CD8-positive, alpha-beta memory T cell (primary cell): ENCODE measurements around the gene NEK1. TPM values are rescaled to one million over a fixed set of nuclear protein-coding genes. Genes with fewer than 3 reads are reported as not detected.
"Not testable (repeated sequence)": the region's sequence is repeated elsewhere in the genome, so short reads cannot be mapped to it uniquely, and the experiment has no call there.

Experiments used
- CTCF ChIA-PET: fragments of 350-600 bp; sonication (Branson Sonifier 250); formaldehyde crosslinking; loops from one replicate; lab custom pipeline; 2021; ENCODE audit warnings: antibody characterized with exemption; lab: Charles Lee
- POLR2A ChIA-PET: fragments of 350-600 bp; sonication (Branson Sonifier 250); formaldehyde crosslinking; loops from one replicate; lab custom pipeline; 2021; ENCODE audit warnings: antibody characterized with exemption; lab: Charles Lee
- DNase-seq, 5 donors: peaks; one replicate each; pipeline versions ENCODE4 v3.0.0 to v3.0.0-alpha.2; 2020 to 2022; ENCODE audit warnings: mixed read lengths in 1 of 5
- H3K27ac ChIP-seq: one replicate; pipeline ENCODE4 v1.7.0; 2013; ENCODE audit warnings: low read depth, mild to moderate bottlenecking, low read length, moderate library complexity
- H3K27me3 ChIP-seq: 2 replicates; pipeline ENCODE4 v1.7.0; 2013; ENCODE audit warnings: low read length, mild to moderate bottlenecking; ENCODE audit not compliant: insufficient read depth, poor library complexity, severe bottlenecking
- H3K36me3 ChIP-seq: 2 replicates; pipeline ENCODE4 v1.7.0; 2013; ENCODE audit warnings: mild to moderate bottlenecking, low read length, moderate library complexity; ENCODE audit not compliant: insufficient read depth
- H3K4me1 ChIP-seq: 2 replicates; pipeline ENCODE4 v1.7.0; 2013; ENCODE audit warnings: mild to moderate bottlenecking, low read length, moderate library complexity; ENCODE audit not compliant: insufficient read depth
- H3K4me3 ChIP-seq: 2 replicates; pipeline ENCODE4 v1.7.0; 2013; ENCODE audit warnings: mild to moderate bottlenecking, low read length
- H3K9me3 ChIP-seq: 2 replicates; pipeline ENCODE4 v1.7.0; 2013; ENCODE audit warnings: mild to moderate bottlenecking, low read length
- H3K27ac Mint-ChIP-seq, 8 donors: one replicate each; pipeline ENCODE4 v1.8.0; 2020 to 2021; ENCODE audit warnings: mixed read lengths in 8 of 8, mild to moderate bottlenecking in 6 of 8, inconsistent platforms in 3 of 8, moderate library complexity in 3 of 8
- H3K27me3 Mint-ChIP-seq, 2 donors: one replicate each; pipeline ENCODE4 v1.8.0; 2020 to 2021; ENCODE audit warnings: mixed read lengths in 2 of 2, mild to moderate bottlenecking in 1 of 2, moderate library complexity in 1 of 2
- H3K36me3 Mint-ChIP-seq, 3 donors: one replicate each; pipeline ENCODE4 v1.8.0; 2020 to 2021; ENCODE audit warnings: mixed read lengths in 3 of 3, inconsistent platforms in 1 of 3, mild to moderate bottlenecking in 1 of 3
- H3K4me1 Mint-ChIP-seq, 3 donors: one replicate each; pipeline ENCODE4 v1.8.0; 2020 to 2021; ENCODE audit warnings: mixed read lengths in 3 of 3, inconsistent platforms in 1 of 3, mild to moderate bottlenecking in 1 of 3
- H3K4me3 Mint-ChIP-seq, 7 donors: one replicate each; pipeline ENCODE4 v1.8.0; 2020 to 2021; ENCODE audit warnings: mixed read lengths in 7 of 7, mild to moderate bottlenecking in 6 of 7, moderate library complexity in 4 of 7, inconsistent platforms in 2 of 7
- H3K9me3 Mint-ChIP-seq, 5 donors: one replicate each; pipeline ENCODE4 v1.8.0; 2020 to 2022; ENCODE audit warnings: mixed read lengths in 5 of 5, mild to moderate bottlenecking in 3 of 5, moderate library complexity in 2 of 5, inconsistent platforms in 1 of 5
- polyA plus RNA-seq: library from polyadenylated mRNA; unstranded; fragments of 300-500 nt; fragmentation: Illumina TruSeq; gene quantifications from one replicate; pipeline ENCODE4 v1.2.3, GENCODE V29; 2021
- total RNA-seq, 2 experiments: library from RNA; stranded (reverse); gene quantifications; one replicate each; pipeline ENCODE4 v1.2.3, GENCODE V29; 2021

Gene NEK1
- total and polyA plus RNA-seq, 3 experiments from 2014 or later, result 10.5 to 11.7 (median 11.6) TPM

- H3K9me3 ChIP-seq, H3K9me3 Mint-ChIP-seq, POLR2A ChIA-PET, H3K36me3 ChIP-seq, DNase-seq, H3K4me1 ChIP-seq, H3K4me3 ChIP-seq, H3K27ac ChIP-seq, H3K27me3 Mint-ChIP-seq, H3K27me3 ChIP-seq, H3K27ac Mint-ChIP-seq, H3K4me3 Mint-ChIP-seq: not testable (repeated sequence)
- peaks cover 4 to 14% (median 12%) of the 10 kb centered on the region in 3 donors for H3K4me1 Mint-ChIP-seq
- CTCF ChIA-PET, result interaction anchor here (1.7 kb wide), 1 partner anchor 646 kb away, joined by 4 read pairs; no protein-coding TSS in a partner anchor
- peaks cover 7 to 28% (median 19%) of the 10 kb centered on the region in 3 donors for H3K36me3 Mint-ChIP-seq
Observed at GRCh38 chr4:169569188-169569587, 43.2 kb downstream of the NEK1 start.

DNA sequence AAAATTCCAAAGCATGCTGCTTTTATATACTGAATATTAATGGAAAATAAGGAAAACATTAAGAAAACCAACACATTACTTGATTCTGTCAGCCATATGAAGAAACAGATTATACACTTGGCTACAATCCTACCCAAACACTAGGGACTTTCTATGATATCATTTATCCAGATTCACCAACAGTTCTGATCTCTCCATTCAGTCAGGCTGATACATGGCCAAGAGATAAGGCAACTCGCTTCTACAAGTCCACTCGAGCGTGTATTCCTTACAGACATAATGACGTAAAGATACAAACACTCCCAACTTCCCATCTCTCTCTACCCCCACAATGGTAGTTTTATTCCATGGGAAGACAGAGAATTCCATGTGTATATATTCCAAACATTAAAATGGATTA is 44.5 kb downstream of the NEK1 start:
- Histone ChIP-seq H3K27ac (no peak overlapping the region), H3K9me3 (no peaks in the 10 kb centered on the region), H3K4me3 (no peak overlapping the region), H3K4me1 (no peaks in the 10 kb centered on the region), H3K36me3 (no peaks in the 10 kb centered on the region), H3K27me3 (no peaks in the 10 kb centered on the region)
- Mint-ChIP-seq H3K27ac (no peak overlapping the region), H3K4me3 (no peak overlapping the region), H3K36me3 (peaks cover 0 to 18% (median 12%) of the 10 kb centered on the region in 3 donors), H3K4me1 (peaks cover 3 to 5% (median 4%) of the 10 kb centered on the region in 3 donors), H3K27me3 (no peaks in the 10 kb centered on the region), H3K9me3 (no peaks in the 10 kb centered on the region)
- POLR2A ChIA-PET, result no interaction called here
- CTCF ChIA-PET, result interaction anchor here (1.7 kb wide), 1 partner anchor 645 kb away, joined by 4 read pairs; no protein-coding TSS in a partner anchor
- no peak for DNase-seq

GRCh38 chr4:169566021-169566818 is 46.2 kb downstream of the NEK1 start:
- Histone ChIP-seq H3K4me3 (no peak overlapping the region), H3K9me3 (no peaks in the 10 kb centered on the region), H3K36me3 (no peaks in the 10 kb centered on the region), H3K4me1 (no peaks in the 10 kb centered on the region), H3K27ac (no peak overlapping the region), H3K27me3 (no peaks in the 10 kb centered on the region)
- Mint-ChIP-seq H3K36me3 (peaks cover 0 to 9% (median 3%) of the 10 kb centered on the region in 3 donors), H3K27ac (peak overlapping the region in 2 of 8 donors; percentile 23 to 57), H3K4me3 (no peak overlapping the region), H3K9me3 (no peaks in the 10 kb centered on the region), H3K27me3 (no peaks in the 10 kb centered on the region), H3K4me1 (peaks cover 3 to 5% (median 4%) of the 10 kb centered on the region in 3 donors)
- CTCF ChIA-PET, result interaction anchor here (0.8 to 1.8 kb wide), 7 partner anchors 11 to 643 kb away, joined by 3 to 7 read pairs (median 3); no protein-coding TSS in a partner anchor
- POLR2A ChIA-PET, result interaction anchor here (0.8 kb wide), 1 partner anchor 556 kb away, joined by 3 read pairs; the partner anchor contains the start of gene CBR4
- peak in 2 of 5 donors; percentile 21 to 31 for DNase-seq

- CTCF ChIA-PET, result interaction anchor here (0.8 to 1.8 kb wide), 5 partner anchors 12 to 643 kb away, joined by 3 to 7 read pairs (median 3); no protein-coding TSS in a partner anchor
- no peak overlapping the region for H3K4me3 ChIP-seq
Observed at GRCh38 chr4:169565606-169566005, 46.8 kb downstream of the NEK1 start.

GRCh38 chr4:169557061-169557636 is 55.2 kb downstream of the NEK1 start:
- Histone ChIP-seq H3K27ac (no peak overlapping the region), H3K4me1 (no peaks in the 10 kb centered on the region), H3K4me3 (no peak overlapping the region), H3K9me3 (no peaks in the 10 kb centered on the region), H3K27me3 (no peaks in the 10 kb centered on the region), H3K36me3 (no peaks in the 10 kb centered on the region)
- no peak for DNase-seq
- POLR2A ChIA-PET, result no interaction called here
- H3K4me1 Mint-ChIP-seq, result no peaks in the 10 kb centered on the region
- H3K27ac Mint-ChIP-seq, result peak overlapping the region in 2 of 8 donors; percentile 13 to 26
- no peaks in the 10 kb centered on the region for H3K27me3 Mint-ChIP-seq
- peaks cover 38 to 67% (median 48%) of the 10 kb centered on the region in 3 donors for H3K36me3 Mint-ChIP-seq
- H3K4me3 Mint-ChIP-seq, result no peak overlapping the region
- peaks cover 0 to 7% (median 4%) of the 10 kb centered on the region in 5 donors for H3K9me3 Mint-ChIP-seq
- CTCF ChIA-PET, result no interaction called here

More at GRCh38 chr4:169565606-169566005, 46.8 kb downstream of the NEK1 start:
- Histone ChIP-seq H3K27me3 (no peaks in the 10 kb centered on the region), H3K9me3 (no peaks in the 10 kb centered on the region), H3K27ac (no peak overlapping the region), H3K4me1 (no peaks in the 10 kb centered on the region), H3K36me3 (no peaks in the 10 kb centered on the region)
- Mint-ChIP-seq H3K27ac (no peak overlapping the region), H3K36me3 (peaks cover 0 to 12% (median 6%) of the 10 kb centered on the region in 3 donors), H3K27me3 (no peaks in the 10 kb centered on the region), H3K4me1 (peaks cover 3 to 5% (median 4%) of the 10 kb centered on the region in 3 donors), H3K4me3 (no peak overlapping the region), H3K9me3 (no peaks in the 10 kb centered on the region)
- DNase-seq, result no peak
- POLR2A ChIA-PET, result no interaction called here

DNA sequence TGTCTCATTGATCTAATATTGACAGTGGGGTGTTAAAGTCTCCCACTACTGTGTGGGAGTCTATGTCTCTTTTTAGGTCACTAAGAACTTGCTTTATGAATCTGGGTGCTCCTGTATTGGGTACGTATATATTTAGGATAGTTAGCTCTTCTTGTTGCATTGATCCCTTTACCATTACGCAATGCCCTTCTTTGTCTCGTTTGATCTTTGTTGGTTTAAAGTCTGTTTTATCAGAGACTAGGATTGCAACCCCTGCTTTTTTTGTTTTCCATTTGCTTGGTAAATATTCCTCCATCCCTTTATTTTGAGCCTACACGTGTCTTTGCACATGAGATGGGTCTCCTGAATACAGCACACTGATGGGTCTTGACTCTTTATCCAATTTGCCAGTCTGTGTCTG is 65.8 kb downstream of the NEK1 start:
- H3K27me3 ChIP-seq, H3K27ac ChIP-seq, H3K4me3 Mint-ChIP-seq, H3K4me1 ChIP-seq, CTCF ChIA-PET, POLR2A ChIA-PET, H3K27ac Mint-ChIP-seq, DNase-seq, H3K27me3 Mint-ChIP-seq, H3K36me3 ChIP-seq, H3K9me3 ChIP-seq, H3K4me3 ChIP-seq, H3K4me1 Mint-ChIP-seq: not testable (repeated sequence)
- Mint-ChIP-seq H3K36me3 (peaks cover 6 to 59% (median 23%) of the 10 kb centered on the region in 3 donors), H3K9me3 (peaks cover 9 to 69% (median 51%) of the 10 kb centered on the region in 5 donors)

DNA sequence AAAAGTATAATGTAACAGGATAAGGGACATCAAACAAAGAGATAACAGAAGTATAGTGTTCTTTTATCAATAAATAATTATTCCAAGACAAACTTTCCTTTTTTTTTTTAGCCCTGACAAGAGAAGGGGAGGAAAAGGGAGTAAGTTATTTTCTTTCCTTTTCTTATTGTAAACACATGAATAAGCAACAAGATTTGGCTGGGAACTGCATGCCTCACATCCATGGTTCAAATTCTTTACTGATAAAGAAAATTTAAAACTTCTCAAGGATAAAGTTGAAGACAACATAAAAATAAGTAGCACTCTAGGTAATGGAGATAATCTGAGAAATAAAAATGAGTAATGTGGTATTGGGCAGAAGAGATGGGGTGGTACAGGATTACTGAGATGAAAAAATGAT is 71.6 kb downstream of the NEK1 start:
- Histone ChIP-seq H3K36me3 (no peaks in the 10 kb centered on the region), H3K27me3 (no peaks in the 10 kb centered on the region), H3K9me3 (no peaks in the 10 kb centered on the region), H3K4me1 (no peaks in the 10 kb centered on the region), H3K4me3 (no peak overlapping the region), H3K27ac (no peak overlapping the region)
- ChIA-PET POLR2A (no interaction called here), CTCF (no interaction called here)
- no peak for DNase-seq
- Mint-ChIP-seq H3K4me1 (no peaks in the 10 kb centered on the region), H3K27ac (no peak overlapping the region), H3K9me3 (peaks cover 5 to 42% (median 34%) of the 10 kb centered on the region in 5 donors), H3K27me3 (no peaks in the 10 kb centered on the region), H3K4me3 (no peak overlapping the region), H3K36me3 (peaks cover 7 to 42% (median 18%) of the 10 kb centered on the region in 3 donors)

DNA sequence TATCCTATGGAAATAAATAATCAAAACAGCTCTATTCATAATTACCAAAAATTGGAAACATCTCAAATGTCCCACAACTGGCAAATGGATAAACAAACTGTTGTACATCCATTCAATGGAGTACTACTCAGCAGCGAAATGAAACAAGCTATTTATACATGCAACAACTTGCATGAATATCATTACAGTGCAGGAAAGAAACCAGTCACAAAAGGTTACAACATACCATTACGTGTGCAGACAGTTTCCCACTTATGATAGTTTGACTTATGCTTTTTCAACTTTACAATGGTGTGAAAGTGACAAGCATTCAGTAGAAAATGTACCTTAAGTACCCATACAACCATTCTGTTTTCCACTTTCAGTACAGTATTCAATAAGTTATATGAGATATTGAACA is 82.3 kb downstream of the NEK1 start:
- no peak overlapping the region for H3K4me3 Mint-ChIP-seq
- no peaks in the 10 kb centered on the region for H3K27me3 Mint-ChIP-seq
- no peaks in the 10 kb centered on the region for H3K4me1 ChIP-seq
- H3K4me3 ChIP-seq, result no peak overlapping the region
- peaks cover 52 to 77% (median 73%) of the 10 kb centered on the region in 3 donors for H3K36me3 Mint-ChIP-seq
- POLR2A ChIA-PET, result no interaction called here
- no peaks in the 10 kb centered on the region for H3K9me3 ChIP-seq
- no peaks in the 10 kb centered on the region for H3K4me1 Mint-ChIP-seq
- no peak for DNase-seq
- H3K27ac ChIP-seq, result no peak overlapping the region
- H3K36me3 ChIP-seq, result no peaks in the 10 kb centered on the region
- no peaks in the 10 kb centered on the region for H3K27me3 ChIP-seq
- peaks cover 0 to 2% (median 0%) of the 10 kb centered on the region in 5 donors for H3K9me3 Mint-ChIP-seq
- CTCF ChIA-PET, result no interaction called here
- H3K27ac Mint-ChIP-seq, result no peak overlapping the region
